RWPE2 (cell line): ENCODE data around the gene RPTN.

ENCODE experiments used
- ATAC-seq: fragments of 200-7000 bp; cut with Tn5 transposase; 3 replicates; pipeline ENCODE4 v1.9.1; 2021; ENCODE audit warnings: low read depth
- DNase-seq: peaks from one replicate; pipeline ENCODE4 v3.0.0-alpha.2; 2020; ENCODE audit warnings: low spot score
- H3K27ac ChIP-seq: fragments of 450-650 bp; 2 replicates; pipeline ENCODE4 v1.5.1; 2017; ENCODE audit warnings: mild to moderate bottlenecking; ENCODE audit not compliant: poor library complexity, severe bottlenecking
- H3K27me3 ChIP-seq: fragments of 250-450 bp; sonication (Bioruptor Pico); 2 replicates; pipeline ENCODE4 v1.5.1; 2021; ENCODE audit warnings: mild to moderate bottlenecking, moderate library complexity; ENCODE audit not compliant: insufficient read depth, poor library complexity, severe bottlenecking
- H3K36me3 ChIP-seq: fragments of 250-450 bp; sonication (Bioruptor Pico); 2 replicates; pipeline ENCODE4 v1.5.1; 2020; ENCODE audit warnings: low read depth, mild to moderate bottlenecking, moderate library complexity
- H3K4me1 ChIP-seq: fragments of 250-450 bp; sonication (Bioruptor Pico); 2 replicates; pipeline ENCODE4 v1.5.1; 2021; ENCODE audit warnings: mild to moderate bottlenecking, moderate library complexity; ENCODE audit not compliant: insufficient read depth, poor library complexity, severe bottlenecking
- H3K4me3 ChIP-seq: fragments of 250-450 bp; sonication (Bioruptor Pico); 2 replicates; pipeline ENCODE4 v1.5.1; 2021; ENCODE audit warnings: mild to moderate bottlenecking, moderate library complexity; ENCODE audit not compliant: severe bottlenecking
- H3K9me3 ChIP-seq: fragments of 250-450 bp; sonication (Bioruptor Pico); 2 replicates; pipeline ENCODE4 v1.5.1; 2021; ENCODE audit warnings: mild to moderate bottlenecking, moderate library complexity; ENCODE audit not compliant: severe bottlenecking
- TF ChIP-seq, protein P1 (sequence below): fragments of 450-650 bp; IDR thresholded peaks from one replicate; pipeline ENCODE4 v1.5.1; 2017; ENCODE audit warnings: mild to moderate bottlenecking, moderate library complexity; ENCODE audit not compliant: poor library complexity, severe bottlenecking

The RPTN gene

DNA sequence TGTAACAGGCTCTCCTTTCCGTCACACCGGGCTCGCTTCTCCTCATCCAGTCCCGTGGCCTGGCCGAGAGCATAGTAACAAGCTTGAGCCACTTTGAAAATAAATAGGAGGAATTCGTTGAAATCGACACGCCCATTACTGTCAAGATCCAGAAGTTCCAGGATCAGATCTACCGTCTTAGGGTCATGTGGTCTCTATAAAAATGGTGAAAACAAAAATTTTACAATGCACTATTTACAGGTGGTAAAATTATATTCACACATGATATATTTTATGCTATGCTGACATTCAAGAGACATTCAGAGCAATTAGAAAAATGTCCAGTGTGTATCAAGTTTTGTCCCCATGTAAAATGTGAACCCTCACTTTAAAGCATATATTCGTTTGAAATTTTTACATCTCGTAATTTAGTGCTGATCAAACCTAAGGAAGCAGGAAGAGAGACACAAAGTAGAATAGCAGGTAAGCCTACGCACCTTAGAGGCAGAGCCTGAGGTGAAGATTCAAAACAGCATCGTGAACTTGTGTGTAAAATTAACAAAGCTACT is 46.1 kb downstream of the RPTN start:
- ATAC-seq = no peak
- Histone ChIP-seq H3K27ac (no peak overlapping the region), H3K9me3 (no peaks in the 10 kb centered on the region), H3K4me3 (no peak overlapping the region), H3K36me3 (no peaks in the 10 kb centered on the region), H3K4me1 (peaks cover 8% of the 10 kb centered on the region), H3K27me3 (peaks cover 93% of the 10 kb centered on the region)
- no peak for DNase-seq
- TF ChIP-seq, protein P1, sequence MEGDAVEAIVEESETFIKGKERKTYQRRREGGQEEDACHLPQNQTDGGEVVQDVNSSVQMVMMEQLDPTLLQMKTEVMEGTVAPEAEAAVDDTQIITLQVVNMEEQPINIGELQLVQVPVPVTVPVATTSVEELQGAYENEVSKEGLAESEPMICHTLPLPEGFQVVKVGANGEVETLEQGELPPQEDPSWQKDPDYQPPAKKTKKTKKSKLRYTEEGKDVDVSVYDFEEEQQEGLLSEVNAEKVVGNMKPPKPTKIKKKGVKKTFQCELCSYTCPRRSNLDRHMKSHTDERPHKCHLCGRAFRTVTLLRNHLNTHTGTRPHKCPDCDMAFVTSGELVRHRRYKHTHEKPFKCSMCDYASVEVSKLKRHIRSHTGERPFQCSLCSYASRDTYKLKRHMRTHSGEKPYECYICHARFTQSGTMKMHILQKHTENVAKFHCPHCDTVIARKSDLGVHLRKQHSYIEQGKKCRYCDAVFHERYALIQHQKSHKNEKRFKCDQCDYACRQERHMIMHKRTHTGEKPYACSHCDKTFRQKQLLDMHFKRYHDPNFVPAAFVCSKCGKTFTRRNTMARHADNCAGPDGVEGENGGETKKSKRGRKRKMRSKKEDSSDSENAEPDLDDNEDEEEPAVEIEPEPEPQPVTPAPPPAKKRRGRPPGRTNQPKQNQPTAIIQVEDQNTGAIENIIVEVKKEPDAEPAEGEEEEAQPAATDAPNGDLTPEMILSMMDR = no peak

DNA sequence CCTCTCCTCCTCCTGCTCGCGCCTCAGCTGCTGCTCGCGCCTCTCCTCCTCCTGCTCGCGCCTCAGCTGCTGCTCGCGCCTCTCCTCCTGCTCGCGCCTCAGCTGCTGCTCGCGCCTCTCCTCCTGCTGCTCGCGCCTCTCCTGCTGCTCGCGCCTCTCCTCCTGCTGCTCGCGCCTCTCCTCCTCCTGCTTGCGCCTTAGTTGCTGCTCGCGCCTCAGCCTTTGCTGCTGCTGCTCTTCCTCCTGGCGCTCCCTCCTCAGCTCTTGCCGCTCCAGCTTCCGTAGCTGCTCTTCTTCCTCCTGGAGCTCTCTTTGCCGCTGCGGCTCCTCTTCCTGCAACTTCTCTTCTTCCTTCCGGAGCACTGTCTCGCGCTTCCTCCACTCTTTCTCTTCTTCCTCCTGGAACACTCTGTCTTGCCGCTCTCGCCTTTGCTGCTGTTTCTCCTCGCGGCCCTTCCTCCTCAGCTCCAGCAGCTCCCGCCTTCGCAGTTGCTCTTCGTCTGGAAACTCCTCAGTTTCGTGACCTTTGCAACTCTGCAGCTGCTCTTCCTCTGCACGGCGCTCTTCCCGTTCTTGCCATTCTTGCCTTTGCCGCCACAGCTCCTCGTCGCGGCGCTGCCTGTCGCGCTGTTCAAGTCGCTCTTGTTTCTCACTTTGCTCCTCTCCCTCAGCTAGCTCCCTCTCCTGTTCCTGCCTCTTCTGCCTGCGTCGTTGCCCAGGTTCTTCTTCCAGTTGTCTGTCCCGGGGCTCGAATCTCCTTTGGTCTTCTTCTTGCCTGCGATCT is 46.7 kb downstream of the RPTN start:
- no peak for DNase-seq
- H3K27ac ChIP-seq = no peak overlapping the region
- H3K4me1 ChIP-seq = peaks cover 8% of the 10 kb centered on the region
- TF ChIP-seq, protein P1 = no peak
- ATAC-seq = no peak
- no peaks in the 10 kb centered on the region for H3K9me3 ChIP-seq
- no peaks in the 10 kb centered on the region for H3K36me3 ChIP-seq
- H3K27me3 ChIP-seq = peaks cover 94% of the 10 kb centered on the region
- no peak overlapping the region for H3K4me3 ChIP-seq

DNA sequence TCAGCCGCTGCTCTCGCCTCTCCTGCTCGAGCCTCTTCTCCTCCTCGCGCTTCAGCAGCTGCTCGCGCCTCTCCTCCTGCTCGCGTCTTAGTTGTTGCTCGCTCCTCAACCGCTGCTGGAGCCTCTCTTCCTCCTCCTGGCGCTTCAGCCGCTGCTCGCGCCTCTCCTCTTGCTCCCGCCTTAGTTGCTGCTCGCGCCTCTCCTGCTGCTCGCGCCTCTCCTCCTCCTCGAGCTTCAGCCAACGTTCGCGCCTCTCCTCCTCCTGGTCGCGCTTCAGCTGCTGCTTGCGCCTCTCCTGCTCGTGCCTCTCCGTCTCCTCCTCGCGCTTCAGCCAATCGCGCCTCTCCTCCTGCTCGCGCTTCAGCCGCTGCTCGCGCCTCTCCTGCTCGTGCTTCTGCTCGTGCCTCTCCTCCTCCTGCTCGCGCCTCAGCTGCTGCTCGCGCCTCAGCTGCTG is 47.5 kb downstream of the RPTN start:
- TF ChIP-seq, protein P1 = no peak
- DNase-seq (peak; percentile 68), ATAC-seq (peak; percentile 9)
- Histone ChIP-seq H3K4me1 (peaks cover 12% of the 10 kb centered on the region), H3K36me3 (no peaks in the 10 kb centered on the region), H3K4me3 (no peak overlapping the region), H3K27me3 (peaks cover 94% of the 10 kb centered on the region), H3K27ac (no peak overlapping the region), H3K9me3 (no peaks in the 10 kb centered on the region)

DNA sequence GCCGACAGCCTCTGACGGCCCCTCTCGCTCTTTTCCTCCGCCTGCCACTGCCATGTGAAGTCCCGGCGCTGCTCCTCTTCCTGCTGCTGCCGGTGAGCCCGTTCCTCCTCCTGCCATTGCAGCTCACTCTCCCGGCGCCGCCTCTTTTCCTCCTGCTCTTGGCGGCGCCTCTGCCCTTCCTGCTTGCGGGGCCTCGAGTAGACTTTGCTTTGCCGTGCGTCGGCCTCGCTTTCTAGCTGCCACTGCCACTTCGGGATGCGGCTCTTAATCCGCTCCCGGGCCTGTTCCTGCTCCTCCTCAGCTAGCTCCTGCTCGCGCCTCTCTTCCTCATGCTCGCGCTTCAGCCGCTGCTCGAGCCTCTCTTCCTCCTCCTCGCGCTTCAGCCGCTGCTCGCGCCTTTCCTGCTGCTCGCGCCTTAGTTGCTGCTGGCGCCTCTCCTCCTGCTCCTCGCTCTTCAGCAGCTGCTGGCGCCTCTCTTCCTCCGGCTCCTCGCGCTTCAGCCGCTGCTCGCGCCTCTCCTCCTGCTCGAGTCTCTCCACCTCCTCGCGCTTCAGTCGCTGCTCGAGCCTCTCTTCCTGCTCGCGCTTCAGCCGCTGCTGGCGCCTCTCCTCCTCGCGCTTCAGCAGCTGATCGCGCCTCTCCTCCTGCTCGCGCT is 48.0 kb downstream of the RPTN start:
- Histone ChIP-seq H3K4me3 (peak overlapping the region; percentile 17), H3K27me3 (peaks cover 94% of the 10 kb centered on the region), H3K4me1 (peaks cover 12% of the 10 kb centered on the region), H3K9me3 (no peaks in the 10 kb centered on the region), H3K36me3 (no peaks in the 10 kb centered on the region), H3K27ac (no peak overlapping the region)
- TF ChIP-seq, protein P1 = no peak
- peak; percentile 58 for ATAC-seq
- DNase-seq = peak; percentile 70
